ENCODE results near the gene SERP2.

SERP2 gene

DNA sequence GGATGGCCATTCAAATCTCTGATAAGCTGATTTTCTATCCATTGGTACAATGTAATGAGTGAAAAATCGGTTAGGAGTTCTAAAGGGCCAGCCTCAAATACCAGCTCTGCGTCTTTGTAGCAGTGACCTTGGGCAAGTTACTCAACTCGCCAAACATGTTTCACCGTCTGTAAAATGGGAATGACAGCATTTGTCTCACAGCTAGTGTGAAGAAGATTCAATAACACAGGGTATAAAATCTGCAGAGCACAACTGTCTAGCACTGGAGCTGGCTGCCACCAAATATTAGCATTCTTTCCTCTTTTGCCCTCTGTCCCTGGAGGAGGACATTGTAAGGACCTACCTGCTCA is 22.1 kb upstream of the SERP2 start:
- TF ChIP-seq, protein P1, sequence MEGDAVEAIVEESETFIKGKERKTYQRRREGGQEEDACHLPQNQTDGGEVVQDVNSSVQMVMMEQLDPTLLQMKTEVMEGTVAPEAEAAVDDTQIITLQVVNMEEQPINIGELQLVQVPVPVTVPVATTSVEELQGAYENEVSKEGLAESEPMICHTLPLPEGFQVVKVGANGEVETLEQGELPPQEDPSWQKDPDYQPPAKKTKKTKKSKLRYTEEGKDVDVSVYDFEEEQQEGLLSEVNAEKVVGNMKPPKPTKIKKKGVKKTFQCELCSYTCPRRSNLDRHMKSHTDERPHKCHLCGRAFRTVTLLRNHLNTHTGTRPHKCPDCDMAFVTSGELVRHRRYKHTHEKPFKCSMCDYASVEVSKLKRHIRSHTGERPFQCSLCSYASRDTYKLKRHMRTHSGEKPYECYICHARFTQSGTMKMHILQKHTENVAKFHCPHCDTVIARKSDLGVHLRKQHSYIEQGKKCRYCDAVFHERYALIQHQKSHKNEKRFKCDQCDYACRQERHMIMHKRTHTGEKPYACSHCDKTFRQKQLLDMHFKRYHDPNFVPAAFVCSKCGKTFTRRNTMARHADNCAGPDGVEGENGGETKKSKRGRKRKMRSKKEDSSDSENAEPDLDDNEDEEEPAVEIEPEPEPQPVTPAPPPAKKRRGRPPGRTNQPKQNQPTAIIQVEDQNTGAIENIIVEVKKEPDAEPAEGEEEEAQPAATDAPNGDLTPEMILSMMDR (IDR thresholded peaks at IDR 0.05) = no peak

DNA sequence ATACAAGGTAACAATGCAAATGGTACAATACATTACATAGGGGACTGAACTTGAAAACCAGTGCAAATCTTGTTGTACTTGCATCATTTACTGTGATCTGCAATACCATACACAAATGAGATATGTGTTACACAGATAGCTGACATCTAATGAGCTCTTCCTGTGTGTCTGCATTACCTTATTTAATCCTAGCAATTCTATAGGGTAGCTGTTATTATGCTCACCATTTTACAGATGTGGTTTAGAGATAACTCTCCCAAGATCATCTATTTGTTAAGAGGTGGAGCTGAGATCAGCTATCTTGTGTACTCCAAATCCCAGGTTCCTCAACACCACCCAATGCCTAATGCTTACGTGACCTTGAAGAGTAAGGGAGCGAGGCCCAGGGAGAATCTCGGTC is 21.4 kb upstream of the SERP2 start:
- TF ChIP-seq, protein P1 (IDR thresholded peaks at IDR 0.05) = no peak

DNA sequence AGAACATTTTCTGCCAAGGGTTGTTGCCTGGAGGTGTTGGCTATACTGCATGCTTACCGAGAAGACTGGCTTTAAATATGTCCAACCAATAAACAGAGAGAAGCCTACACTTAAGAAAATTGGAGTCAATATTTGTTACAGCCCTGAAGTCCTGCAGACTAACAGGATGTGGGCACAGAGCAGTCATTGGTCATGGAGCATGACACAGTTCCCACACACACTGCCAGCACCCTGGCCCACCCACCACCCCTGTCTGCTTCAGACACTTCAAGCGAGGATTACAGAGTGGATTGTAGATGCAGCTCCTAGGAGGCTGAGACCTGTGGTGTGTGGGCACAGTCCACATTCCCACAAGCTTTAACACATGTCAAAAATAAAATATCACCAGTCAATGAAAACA is 21.0 kb upstream of the SERP2 start:
- TF ChIP-seq, protein P1 (IDR thresholded peaks at IDR 0.05) = no peak

DNA sequence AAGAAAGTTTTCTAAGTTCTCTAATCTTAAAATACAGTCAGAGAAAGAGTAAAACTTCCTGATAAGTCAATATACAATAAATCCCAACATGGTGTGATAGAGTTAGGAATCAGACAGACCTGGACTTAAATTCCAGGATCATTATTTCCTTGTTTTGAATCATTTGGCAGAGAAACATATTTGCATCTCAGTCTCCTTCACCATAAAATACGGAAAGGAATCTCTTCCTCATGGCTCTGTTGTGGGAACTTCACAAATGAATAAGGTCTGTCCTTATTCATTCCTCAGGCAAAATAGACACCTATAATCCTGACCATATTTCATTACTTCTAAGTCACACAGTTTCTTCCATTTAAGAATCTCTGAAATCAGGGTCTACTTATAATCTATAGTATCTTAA is 19.3 kb upstream of the SERP2 start:
- TF ChIP-seq, protein P1 (IDR thresholded peaks at IDR 0.05) = no peak

DNA sequence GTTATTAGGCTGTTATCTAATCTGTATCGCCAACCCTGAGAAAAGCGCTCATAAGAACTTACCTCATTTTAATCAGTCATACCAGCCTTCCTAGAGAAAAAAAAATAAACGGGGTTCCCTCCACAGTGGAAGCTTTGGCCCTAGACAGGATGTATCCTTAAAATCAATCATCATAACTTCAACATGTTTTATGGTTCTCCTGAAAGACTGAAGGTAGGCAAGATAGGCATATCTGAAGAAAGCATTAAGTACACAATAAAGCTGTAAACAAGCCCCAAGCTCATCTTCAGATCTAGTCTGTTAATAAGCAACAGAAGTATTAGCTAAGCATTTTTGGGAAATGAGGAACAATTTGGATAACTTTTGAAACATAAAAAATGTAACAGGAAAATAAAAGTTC is 18.7 kb upstream of the SERP2 start:
- TF ChIP-seq, protein P1 (IDR thresholded peaks at IDR 0.05) = no peak

DNA sequence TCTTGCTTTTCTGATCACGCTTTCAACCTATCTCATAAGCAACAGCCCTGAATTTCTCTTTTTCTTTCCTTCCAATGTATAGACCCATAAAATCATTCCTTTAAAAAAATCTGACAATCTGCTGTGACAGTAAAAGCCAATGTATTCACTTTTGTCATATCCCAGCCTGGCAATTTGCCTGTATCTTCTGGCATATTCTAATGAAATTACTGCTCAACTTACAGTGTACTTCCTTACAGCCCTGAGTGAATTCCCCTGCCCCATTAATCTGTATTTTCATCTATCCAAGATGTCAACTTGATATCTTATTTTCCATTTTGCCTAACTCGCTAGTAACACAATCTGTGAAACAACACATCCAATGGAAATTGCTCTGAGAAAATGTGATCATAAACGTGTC is 18.0 kb upstream of the SERP2 start:
- TF ChIP-seq, protein P1 (IDR thresholded peaks at IDR 0.05) = no peak

DNA sequence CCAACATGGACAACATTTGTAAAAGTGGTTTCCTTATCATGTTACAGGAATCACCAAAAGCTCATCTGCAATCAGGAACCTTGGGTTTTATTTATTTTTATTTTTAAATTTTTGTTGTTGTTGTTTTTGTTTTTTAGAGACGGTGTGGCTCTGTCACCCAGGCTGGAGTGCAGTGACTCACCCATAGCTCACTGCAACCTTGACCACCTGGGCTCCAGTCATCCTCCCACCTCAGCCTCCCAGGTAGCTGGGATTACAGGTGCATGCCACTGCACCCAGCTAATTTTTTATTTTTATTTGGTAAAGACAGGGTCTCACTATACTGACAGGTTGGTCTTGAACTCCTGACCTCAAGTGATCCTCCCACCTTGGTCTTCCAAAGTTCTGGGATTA is 13.6 kb upstream of the SERP2 start:
- TF ChIP-seq, protein P1 (IDR thresholded peaks at IDR 0.05) = no peak

DNA sequence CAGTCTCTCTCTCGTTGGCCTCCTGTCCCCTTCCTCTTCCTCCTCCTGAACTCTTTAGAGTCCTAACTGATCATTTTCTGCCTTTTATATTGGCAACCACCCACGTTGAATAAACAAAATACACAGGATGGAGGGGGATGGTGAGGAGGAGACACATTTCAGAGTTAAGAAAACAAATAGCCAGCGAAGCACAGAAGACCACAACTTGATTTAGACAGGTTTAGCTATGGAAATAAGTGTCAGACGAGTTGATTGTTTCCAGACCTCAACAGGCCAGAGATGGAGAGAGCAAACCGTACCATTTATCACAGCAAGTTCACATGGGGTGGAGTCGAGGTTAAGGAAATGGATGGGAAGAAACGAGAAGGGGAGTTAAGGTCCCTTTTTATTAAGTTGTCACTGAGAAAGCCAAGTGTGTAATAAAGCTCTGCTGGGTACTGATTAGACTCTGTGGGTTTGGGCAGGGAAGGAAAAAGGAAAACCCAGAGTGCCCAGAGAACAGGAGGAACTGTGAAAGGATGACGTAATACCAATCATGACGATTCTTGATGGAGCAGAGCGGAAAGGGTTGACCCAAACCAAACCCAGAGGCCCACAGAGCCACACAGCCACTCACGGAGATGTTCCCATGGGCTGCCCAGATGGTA is 11.1 kb upstream of the SERP2 start:
- TF ChIP-seq, protein P1 (IDR thresholded peaks at IDR 0.05) = no peak

All from LNCAP (cell line).